ENCODE data around the gene AQP6.

GRCh38 chr12:49924628-49925246, 48.0 kb upstream of the AQP6 start:
- no peak for TF ChIP-seq CTCF (IDR thresholded peaks at IDR 0.05; ENCODE audit: extremely low read depth in 1 of 2, insufficient read depth in 1 of 2, low read depth in 1 of 2, low read length in 2 of 2)
- no peak for TF ChIP-seq GATA2 (IDR thresholded peaks at IDR 0.05; ENCODE audit: insufficient read depth, insufficient read length, low read depth, low read length)

Data from endothelial cell of umbilical vein (primary cell).